ENCODE results near the gene CAPN14.
A peak's percentile ranks its signal among the peaks of the same experiment; 100 is the strongest.

- TF ChIP-seq CREB5 (CRISPR knock-in tag; IDR thresholded peaks at IDR 0.05; ENCODE audit: low read depth) (no peak), SNAI2 (CRISPR knock-in tag; IDR thresholded peaks at IDR 0.05) (no peak), TOX (CRISPR knock-in tag; IDR thresholded peaks at IDR 0.05; ENCODE audit: borderline replicate concordance) (no peak), TSHZ2 (CRISPR knock-in tag; IDR thresholded peaks at IDR 0.05) (no peak), ZFP3 (CRISPR knock-in tag; IDR thresholded peaks at IDR 0.05) (no peak), PATZ1 (CRISPR knock-in tag; IDR thresholded peaks at IDR 0.05; ENCODE audit: borderline replicate concordance) (no peak), ISL1 (CRISPR knock-in tag; IDR thresholded peaks at IDR 0.05) (peak; percentile 64)
Observed at GRCh38 chr2:31246184-31246852, 29.0 kb upstream of the CAPN14 start.
